ENCODE measurements around the gene GRAMD1B. TPM values are rescaled to one million over a fixed set of nuclear protein-coding genes. Genes with fewer than 3 reads are reported as not detected.

GRAMD1B gene
- total and polyA plus RNA-seq, 4 donors: 0.29 to 2.6 (median 1.3) TPM

- TF ChIP-seq, protein P1, sequence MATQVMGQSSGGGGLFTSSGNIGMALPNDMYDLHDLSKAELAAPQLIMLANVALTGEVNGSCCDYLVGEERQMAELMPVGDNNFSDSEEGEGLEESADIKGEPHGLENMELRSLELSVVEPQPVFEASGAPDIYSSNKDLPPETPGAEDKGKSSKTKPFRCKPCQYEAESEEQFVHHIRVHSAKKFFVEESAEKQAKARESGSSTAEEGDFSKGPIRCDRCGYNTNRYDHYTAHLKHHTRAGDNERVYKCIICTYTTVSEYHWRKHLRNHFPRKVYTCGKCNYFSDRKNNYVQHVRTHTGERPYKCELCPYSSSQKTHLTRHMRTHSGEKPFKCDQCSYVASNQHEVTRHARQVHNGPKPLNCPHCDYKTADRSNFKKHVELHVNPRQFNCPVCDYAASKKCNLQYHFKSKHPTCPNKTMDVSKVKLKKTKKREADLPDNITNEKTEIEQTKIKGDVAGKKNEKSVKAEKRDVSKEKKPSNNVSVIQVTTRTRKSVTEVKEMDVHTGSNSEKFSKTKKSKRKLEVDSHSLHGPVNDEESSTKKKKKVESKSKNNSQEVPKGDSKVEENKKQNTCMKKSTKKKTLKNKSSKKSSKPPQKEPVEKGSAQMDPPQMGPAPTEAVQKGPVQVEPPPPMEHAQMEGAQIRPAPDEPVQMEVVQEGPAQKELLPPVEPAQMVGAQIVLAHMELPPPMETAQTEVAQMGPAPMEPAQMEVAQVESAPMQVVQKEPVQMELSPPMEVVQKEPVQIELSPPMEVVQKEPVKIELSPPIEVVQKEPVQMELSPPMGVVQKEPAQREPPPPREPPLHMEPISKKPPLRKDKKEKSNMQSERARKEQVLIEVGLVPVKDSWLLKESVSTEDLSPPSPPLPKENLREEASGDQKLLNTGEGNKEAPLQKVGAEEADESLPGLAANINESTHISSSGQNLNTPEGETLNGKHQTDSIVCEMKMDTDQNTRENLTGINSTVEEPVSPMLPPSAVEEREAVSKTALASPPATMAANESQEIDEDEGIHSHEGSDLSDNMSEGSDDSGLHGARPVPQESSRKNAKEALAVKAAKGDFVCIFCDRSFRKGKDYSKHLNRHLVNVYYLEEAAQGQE (IDR thresholded peaks at IDR 0.05): no peak
- TF ChIP-seq, protein P2, sequence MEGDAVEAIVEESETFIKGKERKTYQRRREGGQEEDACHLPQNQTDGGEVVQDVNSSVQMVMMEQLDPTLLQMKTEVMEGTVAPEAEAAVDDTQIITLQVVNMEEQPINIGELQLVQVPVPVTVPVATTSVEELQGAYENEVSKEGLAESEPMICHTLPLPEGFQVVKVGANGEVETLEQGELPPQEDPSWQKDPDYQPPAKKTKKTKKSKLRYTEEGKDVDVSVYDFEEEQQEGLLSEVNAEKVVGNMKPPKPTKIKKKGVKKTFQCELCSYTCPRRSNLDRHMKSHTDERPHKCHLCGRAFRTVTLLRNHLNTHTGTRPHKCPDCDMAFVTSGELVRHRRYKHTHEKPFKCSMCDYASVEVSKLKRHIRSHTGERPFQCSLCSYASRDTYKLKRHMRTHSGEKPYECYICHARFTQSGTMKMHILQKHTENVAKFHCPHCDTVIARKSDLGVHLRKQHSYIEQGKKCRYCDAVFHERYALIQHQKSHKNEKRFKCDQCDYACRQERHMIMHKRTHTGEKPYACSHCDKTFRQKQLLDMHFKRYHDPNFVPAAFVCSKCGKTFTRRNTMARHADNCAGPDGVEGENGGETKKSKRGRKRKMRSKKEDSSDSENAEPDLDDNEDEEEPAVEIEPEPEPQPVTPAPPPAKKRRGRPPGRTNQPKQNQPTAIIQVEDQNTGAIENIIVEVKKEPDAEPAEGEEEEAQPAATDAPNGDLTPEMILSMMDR (IDR thresholded peaks at IDR 0.05; ENCODE audit: low read depth, low read length, missing input control): no peak
- TF ChIP-seq HNF4A (conservative IDR thresholded peaks at IDR 0.05) (no peak), EGR1 (IDR thresholded peaks at IDR 0.05; ENCODE audit: low read depth in 2 of 2) (no peak)
These were observed 151.8 kb downstream of the GRAMD1B start (continued) for GRCh38 chr11:123581651-123582399.

GRCh38 chr11:123582992-123583504 is 153.0 kb downstream of the GRAMD1B start:
- TF ChIP-seq HNF4G (IDR thresholded peaks at IDR 0.05) (no peak), SP1 (IDR thresholded peaks at IDR 0.05) (no peak), ATF3 (IDR thresholded peaks at IDR 0.05) (no peak), EGR1 (IDR thresholded peaks at IDR 0.05; ENCODE audit: low read depth in 2 of 2) (no peak), RXRA (IDR thresholded peaks at IDR 0.05) (no peak), GABPA (IDR thresholded peaks at IDR 0.05 in 1 of 2, conservative IDR thresholded peaks at IDR 0.05 in 1 of 2) (no peak), HNF4A (conservative IDR thresholded peaks at IDR 0.05) (no peak), FOXA1 (IDR thresholded peaks at IDR 0.05) (no peak)
- TF ChIP-seq, protein P3, sequence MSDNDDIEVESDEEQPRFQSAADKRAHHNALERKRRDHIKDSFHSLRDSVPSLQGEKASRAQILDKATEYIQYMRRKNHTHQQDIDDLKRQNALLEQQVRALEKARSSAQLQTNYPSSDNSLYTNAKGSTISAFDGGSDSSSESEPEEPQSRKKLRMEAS (IDR thresholded peaks at IDR 0.05): no peak
- TF ChIP-seq, protein P4, sequence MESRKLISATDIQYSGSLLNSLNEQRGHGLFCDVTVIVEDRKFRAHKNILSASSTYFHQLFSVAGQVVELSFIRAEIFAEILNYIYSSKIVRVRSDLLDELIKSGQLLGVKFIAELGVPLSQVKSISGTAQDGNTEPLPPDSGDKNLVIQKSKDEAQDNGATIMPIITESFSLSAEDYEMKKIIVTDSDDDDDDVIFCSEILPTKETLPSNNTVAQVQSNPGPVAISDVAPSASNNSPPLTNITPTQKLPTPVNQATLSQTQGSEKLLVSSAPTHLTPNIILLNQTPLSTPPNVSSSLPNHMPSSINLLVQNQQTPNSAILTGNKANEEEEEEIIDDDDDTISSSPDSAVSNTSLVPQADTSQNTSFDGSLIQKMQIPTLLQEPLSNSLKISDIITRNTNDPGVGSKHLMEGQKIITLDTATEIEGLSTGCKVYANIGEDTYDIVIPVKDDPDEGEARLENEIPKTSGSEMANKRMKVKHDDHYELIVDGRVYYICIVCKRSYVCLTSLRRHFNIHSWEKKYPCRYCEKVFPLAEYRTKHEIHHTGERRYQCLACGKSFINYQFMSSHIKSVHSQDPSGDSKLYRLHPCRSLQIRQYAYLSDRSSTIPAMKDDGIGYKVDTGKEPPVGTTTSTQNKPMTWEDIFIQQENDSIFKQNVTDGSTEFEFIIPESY (IDR thresholded peaks at IDR 0.05): no peak
- Histone ChIP-seq H3K4me1 (ENCODE audit: control insufficient read depth in 4 of 4, insufficient read depth in 4 of 4, low read length in 3 of 4) (peaks cover 0 to 5% (median under 1%) of the 10 kb centered on the region in 4 donors), H3K27me3 (ENCODE audit: control insufficient read depth in 4 of 4, insufficient read depth in 4 of 4, low read length in 3 of 4) (no peaks in the 10 kb centered on the region), H3K9me3 (ENCODE audit: control insufficient read depth in 4 of 4, low read length in 3 of 4) (no peaks in the 10 kb centered on the region), H3K9ac (ENCODE audit: low read depth in 1 of 2, low read length in 2 of 2) (no peak overlapping the region), H3K36me3 (ENCODE audit: control insufficient read depth in 4 of 4, insufficient read depth in 3 of 4, low read depth in 1 of 4, low read length in 3 of 4) (no peaks in the 10 kb centered on the region), H3K27ac (ENCODE audit: low read depth in 1 of 2, low read length in 2 of 2) (no peak overlapping the region), H3K4me3 (ENCODE audit: low read depth in 1 of 3, low read length in 3 of 3) (no peak overlapping the region)
- no peak for DNase-seq (ENCODE audit: low spot score)
- 90% methylated on average over 12 of the region's 12 CpGs for WGBS

Data from liver (tissue), 9 donors.